PC-9 (cell line): Measurements from ENCODE around the gene SPESP1.

Experiments
- EZH2 ChIP-seq: fragments of 200-600 bp; sonication (generic); IDR thresholded peaks from 2 replicates; pipeline ENCODE4 v1.8.0; 2017; ENCODE audit warnings: antibody characterized with exemption, low read depth
- TF ChIP-seq, protein P1 (sequence below): fragments of 200-600 bp; sonication (generic); conservative IDR thresholded peaks from 2 replicates; pipeline ENCODE4 v1.6.1; 2017; ENCODE audit warnings: mixed run types, antibody characterized with exemption, mild to moderate bottlenecking, moderate library complexity

DNA sequence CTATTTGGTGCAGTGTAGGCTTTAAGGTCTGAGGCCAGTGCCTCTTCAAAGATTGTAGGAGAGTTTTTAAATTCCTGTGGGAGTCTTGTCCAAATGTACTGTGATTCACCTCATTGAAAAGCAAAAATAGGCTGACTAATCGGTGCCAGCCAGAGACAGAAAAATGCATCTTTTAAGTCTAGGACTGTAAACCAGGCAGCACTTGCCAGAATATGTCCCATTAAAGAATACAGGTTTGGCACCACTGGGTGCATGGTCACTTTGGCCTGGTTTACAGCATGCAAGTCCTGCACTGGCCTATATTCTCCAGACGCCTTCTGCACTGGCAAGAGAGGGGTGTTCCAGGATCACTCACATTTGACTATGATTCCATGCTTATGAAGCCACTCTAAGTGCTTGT, 63.8 kb downstream of the SPESP1 start:
- TF ChIP-seq, protein P1, sequence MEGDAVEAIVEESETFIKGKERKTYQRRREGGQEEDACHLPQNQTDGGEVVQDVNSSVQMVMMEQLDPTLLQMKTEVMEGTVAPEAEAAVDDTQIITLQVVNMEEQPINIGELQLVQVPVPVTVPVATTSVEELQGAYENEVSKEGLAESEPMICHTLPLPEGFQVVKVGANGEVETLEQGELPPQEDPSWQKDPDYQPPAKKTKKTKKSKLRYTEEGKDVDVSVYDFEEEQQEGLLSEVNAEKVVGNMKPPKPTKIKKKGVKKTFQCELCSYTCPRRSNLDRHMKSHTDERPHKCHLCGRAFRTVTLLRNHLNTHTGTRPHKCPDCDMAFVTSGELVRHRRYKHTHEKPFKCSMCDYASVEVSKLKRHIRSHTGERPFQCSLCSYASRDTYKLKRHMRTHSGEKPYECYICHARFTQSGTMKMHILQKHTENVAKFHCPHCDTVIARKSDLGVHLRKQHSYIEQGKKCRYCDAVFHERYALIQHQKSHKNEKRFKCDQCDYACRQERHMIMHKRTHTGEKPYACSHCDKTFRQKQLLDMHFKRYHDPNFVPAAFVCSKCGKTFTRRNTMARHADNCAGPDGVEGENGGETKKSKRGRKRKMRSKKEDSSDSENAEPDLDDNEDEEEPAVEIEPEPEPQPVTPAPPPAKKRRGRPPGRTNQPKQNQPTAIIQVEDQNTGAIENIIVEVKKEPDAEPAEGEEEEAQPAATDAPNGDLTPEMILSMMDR: no peak
- TF ChIP-seq EZH2: no peak
